ENCODE results near the gene CUTA. TPM values are rescaled to one million over a fixed set of nuclear protein-coding genes. Genes with fewer than 3 reads are reported as not detected.

The CUTA gene
- polyA plus RNA-seq, 1 of the 3 experiments (the other 2 are of a cell fraction) = 444 TPM

DNA sequence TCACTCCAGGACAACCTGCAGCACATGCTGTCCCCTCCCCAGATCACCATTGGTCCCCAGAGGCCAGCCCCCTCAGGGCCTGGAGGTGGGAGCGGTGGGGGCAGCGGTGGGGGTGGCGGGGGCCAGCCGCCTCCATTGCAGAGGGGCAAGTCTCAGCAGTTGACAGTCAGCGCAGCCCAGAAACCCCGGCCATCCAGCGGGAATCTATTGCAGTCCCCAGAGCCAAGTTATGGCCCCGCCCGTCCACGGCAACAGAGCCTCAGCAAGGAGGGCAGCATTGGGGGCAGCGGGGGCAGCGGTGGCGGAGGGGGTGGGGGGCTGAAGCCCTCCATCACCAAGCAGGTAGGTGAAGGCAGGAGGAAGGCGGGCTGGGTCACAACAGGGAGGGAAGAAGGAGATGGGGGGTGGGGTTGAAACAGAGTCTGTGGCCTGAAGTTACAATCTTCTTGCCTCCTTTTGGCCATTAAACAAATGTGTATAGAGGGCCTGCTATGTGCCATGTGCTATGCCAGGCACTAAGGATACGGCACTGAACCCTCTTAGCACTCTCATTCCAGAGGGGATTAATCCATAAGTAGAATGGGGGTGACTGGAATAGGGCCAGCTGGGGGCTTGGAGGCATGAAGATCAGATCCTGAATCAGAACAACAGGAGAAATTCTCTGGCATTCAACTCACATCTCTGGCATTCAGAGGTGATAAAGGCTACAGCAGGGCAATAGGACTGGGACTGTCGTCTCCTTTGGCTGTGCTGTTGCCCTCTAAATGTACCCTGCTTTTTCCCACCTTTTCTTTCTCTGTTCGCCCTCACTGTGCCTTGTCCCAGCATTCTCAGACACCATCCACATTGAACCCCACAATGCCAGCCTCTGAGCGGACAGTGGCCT is 26.0 kb upstream of the CUTA start (continued):
- TF ChIP-seq EZH2phosphoT487 (IDR thresholded peaks at IDR 0.05; ENCODE audit: borderline replicate concordance, low read depth) = no peak

DNA sequence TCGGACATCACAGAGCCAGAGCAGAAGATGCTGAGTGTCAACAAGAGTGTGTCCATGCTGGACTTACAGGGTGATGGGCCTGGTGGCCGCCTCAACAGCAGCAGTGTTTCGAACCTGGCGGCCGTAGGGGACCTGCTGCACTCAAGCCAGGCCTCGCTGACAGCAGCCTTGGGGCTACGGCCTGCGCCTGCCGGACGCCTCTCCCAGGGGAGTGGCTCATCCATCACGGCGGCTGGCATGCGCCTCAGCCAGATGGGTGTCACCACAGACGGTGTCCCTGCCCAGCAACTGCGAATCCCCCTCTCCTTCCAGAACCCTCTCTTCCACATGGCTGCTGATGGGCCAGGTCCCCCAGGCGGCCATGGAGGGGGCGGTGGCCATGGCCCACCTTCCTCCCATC is 25.1 kb upstream of the CUTA start:
- no peak overlapping the region for H3K4me2 ChIP-seq

More for the DNA sequence above, 25.1 kb upstream of the CUTA start:
- peaks cover 10 to 45% of the 10 kb centered on the region in 2 experiments for H3K36me3 ChIP-seq (replicated peaks in 1 of 2; ENCODE audit: control insufficient read depth in 1 of 2, insufficient read depth in 2 of 2, low read length in 1 of 2)
- H3K27me3 ChIP-seq (ENCODE audit: insufficient read depth) = no peaks in the 10 kb centered on the region
- DNase-seq = peak; percentile 17
- ChIA-PET CTCF (interaction anchor here (1.0 kb wide), 1 partner anchor 16 kb away, joined by 3 read pairs; no protein-coding TSS in a partner anchor), POLR2A (no interaction called here)
- no peaks in the 10 kb centered on the region for H3F3A ChIP-seq (replicated peaks; ENCODE audit: insufficient read depth)
- no peaks in the 10 kb centered on the region for H3K9me3 ChIP-seq
- no peak overlapping the region for H2AFZ ChIP-seq (ENCODE audit: low read depth)
- no peaks in the 10 kb centered on the region for H3K9me2 ChIP-seq
- H3K4me3 ChIP-seq (ENCODE audit: low read depth in 2 of 2, low read length in 1 of 2) = no peak overlapping the region
- H4K20me1 ChIP-seq (ENCODE audit: insufficient read depth) = no peaks in the 10 kb centered on the region
- no peaks in the 10 kb centered on the region for H3K4me1 ChIP-seq (ENCODE audit: control insufficient read depth in 1 of 2, insufficient read depth in 2 of 2, low read depth in 1 of 2, low read length in 1 of 2)
- 100% methylated on average over 6 of the region's 17 CpGs for WGBS (ENCODE audit: low lambda C conversion rate)
- no peaks in the 10 kb centered on the region for H3K79me2 ChIP-seq (ENCODE audit: insufficient read depth)
- TF ChIP-seq TCF12 (IDR thresholded peaks at IDR 0.05) (no peak), CHD2 (IDR thresholded peaks at IDR 0.05; ENCODE audit: low read length, partially characterized antibody) (no peak), TEAD4 (IDR thresholded peaks at IDR 0.05; ENCODE audit: borderline replicate concordance, insufficient read depth) (no peak), FOXJ3 (CRISPR knock-in tag; IDR thresholded peaks at IDR 0.05) (no peak)
- TF ChIP-seq, protein P1, sequence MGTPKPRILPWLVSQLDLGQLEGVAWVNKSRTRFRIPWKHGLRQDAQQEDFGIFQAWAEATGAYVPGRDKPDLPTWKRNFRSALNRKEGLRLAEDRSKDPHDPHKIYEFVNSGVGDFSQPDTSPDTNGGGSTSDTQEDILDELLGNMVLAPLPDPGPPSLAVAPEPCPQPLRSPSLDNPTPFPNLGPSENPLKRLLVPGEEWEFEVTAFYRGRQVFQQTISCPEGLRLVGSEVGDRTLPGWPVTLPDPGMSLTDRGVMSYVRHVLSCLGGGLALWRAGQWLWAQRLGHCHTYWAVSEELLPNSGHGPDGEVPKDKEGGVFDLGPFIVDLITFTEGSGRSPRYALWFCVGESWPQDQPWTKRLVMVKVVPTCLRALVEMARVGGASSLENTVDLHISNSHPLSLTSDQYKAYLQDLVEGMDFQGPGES (IDR thresholded peaks at IDR 0.05; ENCODE audit: low read depth, low read length) = no peak
- TF ChIP-seq, protein P2, sequence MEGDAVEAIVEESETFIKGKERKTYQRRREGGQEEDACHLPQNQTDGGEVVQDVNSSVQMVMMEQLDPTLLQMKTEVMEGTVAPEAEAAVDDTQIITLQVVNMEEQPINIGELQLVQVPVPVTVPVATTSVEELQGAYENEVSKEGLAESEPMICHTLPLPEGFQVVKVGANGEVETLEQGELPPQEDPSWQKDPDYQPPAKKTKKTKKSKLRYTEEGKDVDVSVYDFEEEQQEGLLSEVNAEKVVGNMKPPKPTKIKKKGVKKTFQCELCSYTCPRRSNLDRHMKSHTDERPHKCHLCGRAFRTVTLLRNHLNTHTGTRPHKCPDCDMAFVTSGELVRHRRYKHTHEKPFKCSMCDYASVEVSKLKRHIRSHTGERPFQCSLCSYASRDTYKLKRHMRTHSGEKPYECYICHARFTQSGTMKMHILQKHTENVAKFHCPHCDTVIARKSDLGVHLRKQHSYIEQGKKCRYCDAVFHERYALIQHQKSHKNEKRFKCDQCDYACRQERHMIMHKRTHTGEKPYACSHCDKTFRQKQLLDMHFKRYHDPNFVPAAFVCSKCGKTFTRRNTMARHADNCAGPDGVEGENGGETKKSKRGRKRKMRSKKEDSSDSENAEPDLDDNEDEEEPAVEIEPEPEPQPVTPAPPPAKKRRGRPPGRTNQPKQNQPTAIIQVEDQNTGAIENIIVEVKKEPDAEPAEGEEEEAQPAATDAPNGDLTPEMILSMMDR (IDR thresholded peaks at IDR 0.05) = no peak
- TF ChIP-seq, protein P3, sequence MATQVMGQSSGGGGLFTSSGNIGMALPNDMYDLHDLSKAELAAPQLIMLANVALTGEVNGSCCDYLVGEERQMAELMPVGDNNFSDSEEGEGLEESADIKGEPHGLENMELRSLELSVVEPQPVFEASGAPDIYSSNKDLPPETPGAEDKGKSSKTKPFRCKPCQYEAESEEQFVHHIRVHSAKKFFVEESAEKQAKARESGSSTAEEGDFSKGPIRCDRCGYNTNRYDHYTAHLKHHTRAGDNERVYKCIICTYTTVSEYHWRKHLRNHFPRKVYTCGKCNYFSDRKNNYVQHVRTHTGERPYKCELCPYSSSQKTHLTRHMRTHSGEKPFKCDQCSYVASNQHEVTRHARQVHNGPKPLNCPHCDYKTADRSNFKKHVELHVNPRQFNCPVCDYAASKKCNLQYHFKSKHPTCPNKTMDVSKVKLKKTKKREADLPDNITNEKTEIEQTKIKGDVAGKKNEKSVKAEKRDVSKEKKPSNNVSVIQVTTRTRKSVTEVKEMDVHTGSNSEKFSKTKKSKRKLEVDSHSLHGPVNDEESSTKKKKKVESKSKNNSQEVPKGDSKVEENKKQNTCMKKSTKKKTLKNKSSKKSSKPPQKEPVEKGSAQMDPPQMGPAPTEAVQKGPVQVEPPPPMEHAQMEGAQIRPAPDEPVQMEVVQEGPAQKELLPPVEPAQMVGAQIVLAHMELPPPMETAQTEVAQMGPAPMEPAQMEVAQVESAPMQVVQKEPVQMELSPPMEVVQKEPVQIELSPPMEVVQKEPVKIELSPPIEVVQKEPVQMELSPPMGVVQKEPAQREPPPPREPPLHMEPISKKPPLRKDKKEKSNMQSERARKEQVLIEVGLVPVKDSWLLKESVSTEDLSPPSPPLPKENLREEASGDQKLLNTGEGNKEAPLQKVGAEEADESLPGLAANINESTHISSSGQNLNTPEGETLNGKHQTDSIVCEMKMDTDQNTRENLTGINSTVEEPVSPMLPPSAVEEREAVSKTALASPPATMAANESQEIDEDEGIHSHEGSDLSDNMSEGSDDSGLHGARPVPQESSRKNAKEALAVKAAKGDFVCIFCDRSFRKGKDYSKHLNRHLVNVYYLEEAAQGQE (IDR thresholded peaks at IDR 0.05; ENCODE audit: low read depth, low read length) = no peak
- H3K9ac ChIP-seq = no peak overlapping the region
- no peak overlapping the region for H3K27ac ChIP-seq (ENCODE audit: low read depth in 2 of 2, low read length in 1 of 2)

Data from SK-N-SH (cell line).